Breast epithelium (tissue), 3 donors: ENCODE results near the gene C2CD5.

ENCODE experiments used
- POLR2A ChIP-seq: fragments of 450-650 bp; IDR thresholded peaks from one replicate; pipeline ENCODE4 v1.6.1; 2016; ENCODE audit warnings: antibody characterized with exemption, mild to moderate bottlenecking, moderate library complexity
- TF ChIP-seq, protein P1 (sequence below), 3 donors: fragments of 450-650 bp; IDR thresholded peaks; one replicate each; pipeline ENCODE4 v1.5.1; 2016 to 2017; ENCODE audit warnings: antibody characterized with exemption in 3 of 3, mild to moderate bottlenecking in 3 of 3, moderate library complexity in 3 of 3

- no peak for TF ChIP-seq POLR2A
- TF ChIP-seq, protein P1, sequence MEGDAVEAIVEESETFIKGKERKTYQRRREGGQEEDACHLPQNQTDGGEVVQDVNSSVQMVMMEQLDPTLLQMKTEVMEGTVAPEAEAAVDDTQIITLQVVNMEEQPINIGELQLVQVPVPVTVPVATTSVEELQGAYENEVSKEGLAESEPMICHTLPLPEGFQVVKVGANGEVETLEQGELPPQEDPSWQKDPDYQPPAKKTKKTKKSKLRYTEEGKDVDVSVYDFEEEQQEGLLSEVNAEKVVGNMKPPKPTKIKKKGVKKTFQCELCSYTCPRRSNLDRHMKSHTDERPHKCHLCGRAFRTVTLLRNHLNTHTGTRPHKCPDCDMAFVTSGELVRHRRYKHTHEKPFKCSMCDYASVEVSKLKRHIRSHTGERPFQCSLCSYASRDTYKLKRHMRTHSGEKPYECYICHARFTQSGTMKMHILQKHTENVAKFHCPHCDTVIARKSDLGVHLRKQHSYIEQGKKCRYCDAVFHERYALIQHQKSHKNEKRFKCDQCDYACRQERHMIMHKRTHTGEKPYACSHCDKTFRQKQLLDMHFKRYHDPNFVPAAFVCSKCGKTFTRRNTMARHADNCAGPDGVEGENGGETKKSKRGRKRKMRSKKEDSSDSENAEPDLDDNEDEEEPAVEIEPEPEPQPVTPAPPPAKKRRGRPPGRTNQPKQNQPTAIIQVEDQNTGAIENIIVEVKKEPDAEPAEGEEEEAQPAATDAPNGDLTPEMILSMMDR (IDR thresholded peaks at IDR 0.05) = no peak
Measured at GRCh38 chr12:22453511-22453910, 90.8 kb downstream of the C2CD5 start.
